HG02970 (cell line): ENCODE results near the gene ASCC3.
A peak's percentile ranks its signal among the peaks of the same experiment; 100 is the strongest.
"Not testable (repeated sequence)": the region's sequence is repeated elsewhere in the genome, so short reads cannot be mapped to it uniquely, and the experiment has no call there.

Source experiments
- ATAC-seq: cut with Tn5 transposase; IDR thresholded peaks from one replicate; pipeline ENCODE4 v1.9.1; 2021; ENCODE audit warnings: mild to moderate bottlenecking, moderate library complexity, moderate number of reproducible peaks; ENCODE audit not compliant: unreplicated experiment, low FRiP score

ASCC3 gene

GRCh38 chr6:100880853-100881706 is at the start of gene ASCC3:
TSS of gene ASCC3 (minus strand) at chr6:100881329. CDS start at chr6:100867997, 13,332 bp downstream.
- ATAC-seq = peak; percentile 99

- no peak for ATAC-seq
Measured at GRCh38 chr6:100925749-100926148, 44.6 kb upstream of the ASCC3 start.

- no peak for ATAC-seq
Measured at GRCh38 chr6:100924534-100925227, 43.6 kb upstream of the ASCC3 start.

GRCh38 chr6:100923481-100924165 is 42.5 kb upstream of the ASCC3 start:
- ATAC-seq = no peak

GRCh38 chr6:100920028-100920605 is 39.0 kb upstream of the ASCC3 start:
- ATAC-seq = no peak

- ATAC-seq = no peak
Measured at GRCh38 chr6:100918152-100918551, 37.0 kb upstream of the ASCC3 start.

- ATAC-seq = no peak
Measured at GRCh38 chr6:100915876-100916275, 34.7 kb upstream of the ASCC3 start.

- no peak for ATAC-seq
Measured at GRCh38 chr6:100913400-100914276, 32.5 kb upstream of the ASCC3 start.

- ATAC-seq = no peak
Measured at GRCh38 chr6:100906325-100906724, 25.2 kb upstream of the ASCC3 start.

- ATAC-seq = no peak
Measured at GRCh38 chr6:100905067-100905466, 23.9 kb upstream of the ASCC3 start.

- no peak for ATAC-seq
Measured at GRCh38 chr6:100904316-100904715, 23.2 kb upstream of the ASCC3 start.

- ATAC-seq = no peak
Measured at GRCh38 chr6:100901582-100901981, 20.5 kb upstream of the ASCC3 start.

- ATAC-seq = no peak
Measured at GRCh38 chr6:100899202-100899601, 18.1 kb upstream of the ASCC3 start.

- ATAC-seq = no peak
Measured at GRCh38 chr6:100897671-100898070, 16.5 kb upstream of the ASCC3 start.

- ATAC-seq = no peak
Measured at GRCh38 chr6:100893743-100894142, 12.6 kb upstream of the ASCC3 start.

- ATAC-seq = no peak
Measured at GRCh38 chr6:100892693-100893092, 11.6 kb upstream of the ASCC3 start.

- no peak for ATAC-seq
Measured at GRCh38 chr6:100892116-100892515, 11.0 kb upstream of the ASCC3 start.

- no peak for ATAC-seq
Measured at GRCh38 chr6:100891079-100891478, 9.9 kb upstream of the ASCC3 start.

GRCh38 chr6:100890646-100891045 is 9.5 kb upstream of the ASCC3 start:
- ATAC-seq = not testable (repeated sequence)

GRCh38 chr6:100889351-100889750 is 8.2 kb upstream of the ASCC3 start:
- no peak for ATAC-seq
